Lower leg skin (tissue), 3 donors: ENCODE results near the gene USP7.

Source experiments
- CTCF ChIP-seq, 3 donors: fragments of 450-650 bp; IDR thresholded peaks; one replicate each; pipeline ENCODE4 v1.5.1; 2016; ENCODE audit warnings: antibody characterized with exemption in 3 of 3, mild to moderate bottlenecking in 3 of 3, moderate library complexity in 2 of 3
- POLR2A ChIP-seq, 2 donors: fragments of 450-650 bp; IDR thresholded peaks; one replicate each; pipeline ENCODE4 v1.6.1; 2016 to 2017; ENCODE audit warnings: antibody characterized with exemption in 2 of 2, mild to moderate bottlenecking in 1 of 2, moderate library complexity in 1 of 2

- TF ChIP-seq CTCF (IDR thresholded peaks at IDR 0.05), result no peak
- no peak for TF ChIP-seq POLR2A (IDR thresholded peaks at IDR 0.05)
Observed at GRCh38 chr16:8894736-8895334, 68.9 kb downstream of the USP7 start.
